Activated gamma-delta T cell treated with Interleukin-2 at 50 U/mL for 16 hours (primary cell): ENCODE data around the gene IKZF5.

ENCODE experiments used
- DNase-seq: peaks from one replicate; pipeline ENCODE4 v3.0.0-alpha.2; 2020

IKZF5 gene

GRCh38 chr10:123014772-123015171 is 6.2 kb upstream of the IKZF5 start:
- no peak for DNase-seq

- no peak for DNase-seq
These were observed 5.1 kb upstream of the IKZF5 start for GRCh38 chr10:123013456-123014419.

- DNase-seq, result no peak
These were observed 3.4 kb upstream of the IKZF5 start for GRCh38 chr10:123011987-123012386.

- DNase-seq, result peak; percentile 8
These were observed 668 bp upstream of the IKZF5 start for GRCh38 chr10:123009105-123009820.

- peak; percentile 36 for DNase-seq
These were observed 839 bp downstream of the IKZF5 start for GRCh38 chr10:123007558-123008354.

- no peak for DNase-seq
These were observed 4.3 kb downstream of the IKZF5 start for GRCh38 chr10:123004298-123004697.

GRCh38 chr10:123001370-123001769 is 7.2 kb downstream of the IKZF5 start:
- DNase-seq, result no peak

- DNase-seq, result no peak
These were observed 8.4 kb downstream of the IKZF5 start for GRCh38 chr10:123000155-123000554.

GRCh38 chr10:122999347-122999746 is 9.2 kb downstream of the IKZF5 start:
- DNase-seq, result no peak

GRCh38 chr10:122998934-122999333 is 9.7 kb downstream of the IKZF5 start:
- no peak for DNase-seq

- no peak for DNase-seq
These were observed 10.2 kb downstream of the IKZF5 start for GRCh38 chr10:122998360-122998917.

GRCh38 chr10:122997864-122998263 is 10.7 kb downstream of the IKZF5 start:
- no peak for DNase-seq

- DNase-seq, result no peak
These were observed 12.7 kb downstream of the IKZF5 start for GRCh38 chr10:122995936-122996335.

- no peak for DNase-seq
These were observed 14.7 kb downstream of the IKZF5 start for GRCh38 chr10:122993797-122994336.

- DNase-seq, result no peak
These were observed 16.5 kb downstream of the IKZF5 start for GRCh38 chr10:122992031-122992585.

- no peak for DNase-seq
These were observed 18.3 kb downstream of the IKZF5 start for GRCh38 chr10:122990278-122990677.

GRCh38 chr10:122988501-122988900 is 20.1 kb downstream of the IKZF5 start:
- DNase-seq, result no peak

- DNase-seq, result no peak
These were observed 22.3 kb downstream of the IKZF5 start for GRCh38 chr10:122986335-122986734.

GRCh38 chr10:122984708-122985107 is 23.9 kb downstream of the IKZF5 start:
- DNase-seq, result no peak

GRCh38 chr10:122983898-122984297 is 24.7 kb downstream of the IKZF5 start:
- DNase-seq, result no peak

- no peak for DNase-seq
These were observed 27.5 kb downstream of the IKZF5 start for GRCh38 chr10:122981066-122981464.
